CD14-positive monocyte (primary cell): Measurements from ENCODE around the gene BIK. TPM values are rescaled to one million over a fixed set of nuclear protein-coding genes. Genes with fewer than 3 reads are reported as not detected.

Experiments
- DNase-seq, 3 donors: peaks; one replicate each; pipeline ENCODE4 v3.0.0-alpha.2; 2011 to 2022
- H2AFZ ChIP-seq: 2 replicates; pipeline ENCODE4 v1.6.0; 2012; ENCODE audit warnings: mild to moderate bottlenecking, low read depth, low read length, inconsistent platforms; ENCODE audit not compliant: insufficient read depth, poor library complexity, severe bottlenecking
- H3K27ac ChIP-seq, 2 donors: 1 replicate in 1 of 2; 2 replicates in 1 of 2; pipeline ENCODE4 v1.5.1; 2012 to 2013; ENCODE audit warnings: low read length in 2 of 2, control low read depth in 1 of 2, inconsistent platforms in 1 of 2, low read depth in 1 of 2, mild to moderate bottlenecking in 1 of 2
- H3K27me3 ChIP-seq, 2 donors: one replicate each; pipeline versions ENCODE4 v1.6.0 to v1.6.1; 2011 to 2013; ENCODE audit warnings: low read length in 2 of 2; ENCODE audit not compliant: control insufficient read depth in 2 of 2, insufficient read depth in 2 of 2
- H3K36me3 ChIP-seq, 2 donors: replicated peaks in 1 of 2; 1 replicate in 1 of 2; 2 replicates in 1 of 2; pipeline versions ENCODE4 v1.5.1 to v1.6.1; 2012 to 2013; ENCODE audit warnings: low read length in 2 of 2, control low read depth in 1 of 2, inconsistent platforms in 1 of 2, mild to moderate bottlenecking in 1 of 2; ENCODE audit not compliant: insufficient read depth in 2 of 2, control insufficient read depth in 1 of 2
- H3K4me1 ChIP-seq, 2 donors: 1 replicate in 1 of 2; 2 replicates in 1 of 2; pipeline versions ENCODE4 v1.5.1 to v1.6.1; 2012 to 2013; ENCODE audit warnings: low read length in 2 of 2, control low read depth in 1 of 2, inconsistent platforms in 1 of 2, mild to moderate bottlenecking in 1 of 2, moderate library complexity in 1 of 2; ENCODE audit not compliant: insufficient read depth in 2 of 2, control insufficient read depth in 1 of 2
- H3K4me2 ChIP-seq: replicated peaks from 2 replicates; pipeline ENCODE3; 2012; ENCODE audit warnings: low read length, moderate library complexity, mild to moderate bottlenecking; ENCODE audit not compliant: poor library complexity, severe bottlenecking; ENCODE audit errors: extremely low read depth
- H3K4me3 ChIP-seq, 3 experiments: fragments of 200-600 bp in 1 of 3; sonication (generic) in 1 of 3; replicated peaks in 1 of 3; 1 replicate in 2 of 3; 2 replicates in 1 of 3; pipeline ENCODE4 v1.5.1; 2011 to 2013; ENCODE audit warnings: low read length in 3 of 3, mild to moderate bottlenecking in 3 of 3, control low read depth in 2 of 3, low read depth in 2 of 3, inconsistent platforms in 1 of 3, moderate library complexity in 1 of 3
- H3K79me2 ChIP-seq: 2 replicates; pipeline ENCODE4 v1.6.0; 2012; ENCODE audit warnings: mild to moderate bottlenecking, control low read depth, inconsistent platforms, low read length, moderate library complexity; ENCODE audit not compliant: insufficient read depth
- H3K9ac ChIP-seq: 2 replicates; pipeline ENCODE4 v1.6.0; 2017; ENCODE audit warnings: low read length, mild to moderate bottlenecking; ENCODE audit not compliant: insufficient read depth, poor library complexity, severe bottlenecking
- H3K9me3 ChIP-seq, 2 donors: replicated peaks in 1 of 2; 1 replicate in 1 of 2; 2 replicates in 1 of 2; pipeline versions ENCODE4 v1.5.1 to v1.6.1; 2012 to 2013; ENCODE audit warnings: low read length in 2 of 2, control low read depth in 1 of 2; ENCODE audit not compliant: control insufficient read depth in 1 of 2, insufficient read depth in 1 of 2
- H4K20me1 ChIP-seq: 2 replicates; pipeline ENCODE4 v1.6.0; 2012; ENCODE audit warnings: mild to moderate bottlenecking, low read length, control low read depth, moderate library complexity; ENCODE audit not compliant: insufficient read depth
- H3K27ac Mint-ChIP-seq, 7 donors: one replicate each; pipeline ENCODE4 v1.8.0; 2020; ENCODE audit warnings: mild to moderate bottlenecking in 7 of 7, mixed read lengths in 7 of 7, moderate library complexity in 6 of 7, inconsistent platforms in 2 of 7
- H3K27me3 Mint-ChIP-seq, 3 donors: one replicate each; pipeline ENCODE4 v1.8.0; 2021 to 2022; ENCODE audit warnings: low read depth in 3 of 3, mild to moderate bottlenecking in 3 of 3, mixed read lengths in 3 of 3, moderate library complexity in 3 of 3, inconsistent platforms in 1 of 3
- H3K36me3 Mint-ChIP-seq, 2 donors: one replicate each; pipeline ENCODE4 v1.8.0; 2020; ENCODE audit warnings: mixed read lengths in 2 of 2, inconsistent platforms in 1 of 2, mild to moderate bottlenecking in 1 of 2
- H3K4me1 Mint-ChIP-seq: one replicate; pipeline ENCODE4 v1.8.0; 2020; ENCODE audit warnings: mild to moderate bottlenecking, mixed read lengths
- H3K4me3 Mint-ChIP-seq, 2 donors: one replicate each; pipeline ENCODE4 v1.8.0; 2020; ENCODE audit warnings: mild to moderate bottlenecking in 2 of 2, mixed read lengths in 2 of 2, moderate library complexity in 1 of 2
- H3K9me3 Mint-ChIP-seq, 7 donors: one replicate each; pipeline ENCODE4 v1.8.0; 2020 to 2022; ENCODE audit warnings: mixed read lengths in 7 of 7, mild to moderate bottlenecking in 6 of 7, moderate library complexity in 6 of 7, inconsistent platforms in 2 of 7
- CTCF ChIP-seq: fragments of 200-600 bp; IDR thresholded peaks from one replicate; pipeline ENCODE4 v1.8.0; 2022; ENCODE audit warnings: antibody characterized with exemption, mild to moderate bottlenecking
- WGBS: methylation state at CpG from one replicate; pipeline ENCODE4 v1.1.5; 2013; ENCODE audit warnings: missing lambda C conversion rate; ENCODE audit not compliant: insufficient coverage; 5-methylcytosine and 5-hydroxymethylcytosine counted together
- intact Hi-C, 2 donors: fragments of 100-400 bp; cut with micrococcal nuclease; formaldehyde crosslinking; loops; one replicate each; pipeline versions ENCODE4 v1.15.0 to v1.15.1; 2023
- polyA plus RNA-seq, 3 donors: library from polyadenylated mRNA; depleted of rRNA in 1 of 3; unstranded in 2 of 3; stranded (reverse) in 1 of 3; fragments of 300-500 nt in 2 of 3; fragments of >200 nt in 1 of 3; fragmentation: Illumina TruSeq in 2 of 3; gene quantifications; 1 replicate in 2 of 3; 2 replicates in 1 of 3; pipeline ENCODE4 v1.2.3, GENCODE V29; 2012 to 2021

BIK gene
- polyA plus RNA-seq, 3 donors: 0.96 to 3.1 (median 3.1) TPM

DNA sequence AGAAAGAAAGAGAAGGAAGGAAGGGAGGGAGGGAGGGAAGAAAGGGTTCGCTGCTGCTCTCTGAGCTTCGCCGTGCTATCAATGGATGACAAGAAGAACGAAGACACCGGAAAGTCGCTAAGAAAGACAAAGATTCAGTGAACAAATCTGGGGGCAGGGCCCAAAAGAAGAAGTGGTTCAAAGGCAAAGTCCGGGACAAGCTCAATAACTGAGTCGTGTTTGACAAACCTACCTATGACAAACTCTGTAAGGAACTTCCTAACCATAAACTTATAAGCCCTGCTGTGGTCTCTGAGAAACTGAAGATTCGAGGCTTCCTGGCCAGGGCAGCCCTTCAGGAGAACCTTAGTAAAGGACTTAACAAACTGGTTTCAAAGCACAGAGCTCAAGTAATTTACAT, 18.5 kb upstream of the BIK start:
- Mint-ChIP-seq H3K4me3 (peak overlapping the region in 1 of 2 donors; percentile 26), H3K4me1 (peaks cover 34% of the 10 kb centered on the region), H3K36me3 (peaks cover 0 to under 1% of the 10 kb centered on the region in 2 donors), H3K9me3 (peaks cover 11 to 16% (median 13%) of the 10 kb centered on the region in 7 donors), H3K27ac (peak overlapping the region in 6 of 7 donors; percentile 33 to 86 (median 78)), H3K27me3 (peaks cover 0 to 2% (median 2%) of the 10 kb centered on the region in 3 donors)
- H3K9me3 ChIP-seq: peaks cover 7 to 14% of the 10 kb centered on the region in 2 donors
- no peak overlapping the region for H3K9ac ChIP-seq
- peak overlapping the region; percentile 26 for H3K4me2 ChIP-seq
- no peaks in the 10 kb centered on the region for H3K79me2 ChIP-seq
- peaks cover 34 to 43% of the 10 kb centered on the region in 2 donors for H3K4me1 ChIP-seq
- H3K27ac ChIP-seq: peak overlapping the region in 1 of 2 donors; percentile 53
- H2AFZ ChIP-seq: peak overlapping the region; percentile 68
- no peak overlapping the region for H3K4me3 ChIP-seq
- intact Hi-C loops: loop anchor here in 1 of 2 donors (2.0 kb wide), 1 partner anchor 61 kb away; no protein-coding TSS in a partner anchor
- TF ChIP-seq CTCF: no peak
- no peaks in the 10 kb centered on the region for H3K27me3 ChIP-seq
- 5% methylated on average over 8 of the region's 9 CpGs for WGBS
- H3K36me3 ChIP-seq: no peaks in the 10 kb centered on the region
- H4K20me1 ChIP-seq: no peaks in the 10 kb centered on the region
- peak in 2 of 3 donors; percentile 24 to 38 for DNase-seq

GRCh38 chr22:43094085-43094484, 16.5 kb upstream of the BIK start:
- TF ChIP-seq CTCF: peak; percentile 49
- peaks cover 32% of the 10 kb centered on the region for H3K4me1 Mint-ChIP-seq
- H3K27me3 Mint-ChIP-seq: peaks cover 1 to 2% (median 2%) of the 10 kb centered on the region in 3 donors
- no peak overlapping the region for H3K4me3 ChIP-seq
- intact Hi-C loops: no loop called here
- 53% methylated on average over 5 of the region's 7 CpGs for WGBS
- H3K27ac Mint-ChIP-seq: peak overlapping the region; percentile 43 to 92 (median 79)
- H3K36me3 ChIP-seq: no peaks in the 10 kb centered on the region
- no peaks in the 10 kb centered on the region for H3K27me3 ChIP-seq
- peaks cover 13 to 21% (median 17%) of the 10 kb centered on the region in 7 donors for H3K9me3 Mint-ChIP-seq
- peaks cover 28 to 35% of the 10 kb centered on the region in 2 donors for H3K4me1 ChIP-seq
- H3K4me3 Mint-ChIP-seq: no peak overlapping the region
- H3K9me3 ChIP-seq: peaks cover 9 to 17% of the 10 kb centered on the region in 2 donors
- H3K4me2 ChIP-seq: no peak overlapping the region
- no peaks in the 10 kb centered on the region for H3K79me2 ChIP-seq
- peak; percentile 78 to 90 (median 80) for DNase-seq
- H2AFZ ChIP-seq: no peak overlapping the region
- H3K9ac ChIP-seq: no peak overlapping the region
- no peaks in the 10 kb centered on the region for H3K36me3 Mint-ChIP-seq
- H3K27ac ChIP-seq: peak overlapping the region; percentile 6 to 57
- no peaks in the 10 kb centered on the region for H4K20me1 ChIP-seq
